ENCODE data around the gene TERB2.
"Not testable (repeated sequence)": the region's sequence is repeated elsewhere in the genome, so short reads cannot be mapped to it uniquely, and the experiment has no call there.

Gene TERB2, protein sequence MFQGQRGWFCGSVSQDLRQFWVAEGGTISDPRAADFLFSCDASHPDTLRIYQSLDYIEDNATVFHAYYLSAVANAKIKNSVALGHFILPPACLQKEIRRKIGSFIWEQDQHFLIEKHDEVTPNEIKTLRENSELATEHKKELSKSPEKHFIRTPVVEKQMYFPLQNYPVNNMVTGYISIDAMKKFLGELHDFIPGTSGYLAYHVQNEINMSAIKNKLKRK

DNA sequence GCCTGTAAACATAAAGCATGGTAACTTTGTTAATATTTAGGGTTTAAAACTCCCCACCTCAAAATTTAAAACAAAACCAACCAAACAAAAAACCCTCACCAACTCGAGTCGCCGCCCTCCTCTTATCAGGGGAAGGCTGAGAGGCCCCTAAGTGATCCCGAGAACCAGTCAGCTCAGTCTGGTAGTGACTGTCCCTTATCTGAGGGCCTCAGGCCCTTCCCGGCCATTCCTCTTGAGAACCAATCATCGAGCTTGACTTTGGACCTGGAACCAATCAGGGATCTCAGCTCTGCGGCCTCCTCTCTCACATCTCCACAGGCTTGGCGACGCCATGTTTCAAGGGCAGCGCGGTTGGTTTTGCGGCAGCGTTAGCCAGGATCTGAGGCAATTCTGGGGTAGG lies at the start of gene TERB2:
TERB2 (plus strand) TSS at position 300 of the 400 bp plus-strand sequence; CDS start at position 332, 32 bp downstream.
- DNase-seq = no peak

DNA sequence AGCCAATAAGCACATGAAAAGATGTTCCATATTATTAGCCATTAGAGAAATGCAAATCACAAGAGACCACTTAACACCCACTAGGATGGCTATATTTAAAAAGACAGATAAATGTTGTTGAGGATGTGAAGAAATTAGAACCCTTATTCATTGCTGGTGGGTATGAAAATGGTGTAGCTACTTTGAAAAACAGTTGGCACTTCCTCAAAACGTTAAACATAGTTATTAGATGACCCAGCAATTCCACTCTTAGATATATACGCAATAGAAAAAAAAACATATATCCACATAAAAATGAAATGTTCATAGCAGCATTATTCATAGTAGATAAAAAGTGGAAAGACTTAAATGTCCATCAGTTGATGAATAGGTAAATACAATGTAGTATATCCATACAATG lies 47.1 kb upstream of the TERB2 start:
- DNase-seq = no peak

DNA sequence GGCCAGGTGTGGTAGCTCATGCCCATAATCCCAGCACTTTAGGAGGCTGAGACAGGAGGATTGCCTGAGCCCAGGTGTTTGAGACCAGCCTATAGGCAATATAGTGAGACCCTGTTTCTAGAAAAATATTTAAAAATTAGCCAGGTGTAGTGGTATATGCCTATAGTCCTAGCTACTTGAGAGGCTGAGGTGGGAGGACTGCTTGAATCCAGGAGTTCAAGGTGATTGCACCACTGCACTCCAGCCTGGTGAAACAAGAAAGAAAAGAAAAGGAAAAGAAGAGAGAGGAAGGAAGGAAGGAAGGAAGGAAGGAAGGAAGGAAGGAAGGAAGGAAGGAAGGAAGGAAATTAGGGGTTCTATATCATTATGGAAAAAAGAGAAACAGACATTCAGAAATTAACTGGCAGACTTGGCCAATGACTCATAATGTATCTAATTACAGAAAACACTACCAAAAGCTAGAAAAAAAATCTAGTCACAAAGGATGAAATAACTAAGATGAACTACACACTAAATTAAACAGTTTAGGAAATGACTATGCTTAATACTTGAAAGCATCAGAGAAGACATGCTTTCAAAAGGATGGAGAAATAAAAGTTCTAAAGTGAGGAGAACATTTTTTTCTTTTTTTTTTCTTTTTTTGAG lies 45.4 kb upstream of the TERB2 start:
- no peak for DNase-seq

DNA sequence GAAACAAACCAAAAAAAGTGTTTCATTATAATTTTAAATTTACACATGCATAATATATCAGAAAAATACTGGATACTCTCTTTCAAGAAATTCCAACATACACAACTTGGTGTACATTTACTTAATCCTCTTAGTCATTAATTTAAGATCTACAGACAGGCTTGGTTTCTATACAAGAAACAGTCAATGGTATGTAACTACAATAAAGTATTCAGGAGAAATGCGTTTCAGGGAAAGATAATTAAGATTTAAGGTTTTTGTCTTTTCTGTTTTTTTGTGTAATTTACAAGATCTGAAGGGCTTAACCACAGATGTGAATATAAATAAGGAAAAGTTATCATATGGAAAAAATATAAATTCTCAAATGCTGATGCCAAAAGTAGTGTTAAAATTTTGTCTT lies 44.3 kb upstream of the TERB2 start:
- DNase-seq = not testable (repeated sequence)

DNA sequence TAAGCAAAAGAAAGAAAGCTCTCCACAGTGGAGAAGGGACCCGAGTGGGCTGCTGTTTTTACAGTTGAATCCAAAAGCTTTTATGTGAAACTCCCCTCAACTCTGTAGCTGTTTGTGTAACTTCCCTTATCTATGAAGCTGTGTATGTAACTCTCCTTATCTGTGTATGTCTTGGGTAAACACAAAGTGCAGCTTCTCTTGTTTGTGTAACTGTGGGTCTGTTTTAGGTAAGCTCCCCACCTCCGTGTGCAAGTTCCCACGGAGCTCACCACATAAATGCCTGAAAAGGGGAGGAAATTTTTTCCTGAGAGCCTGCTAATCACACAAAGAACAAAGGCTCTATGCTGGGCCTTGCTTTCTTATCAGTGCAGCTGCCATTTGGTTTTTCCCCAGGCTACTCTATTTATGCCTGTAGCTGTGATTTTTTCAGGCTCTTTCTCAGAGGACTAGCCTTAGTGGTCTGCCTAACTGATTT lies 43.5 kb upstream of the TERB2 start:
- DNase-seq = not testable (repeated sequence)

- no peak for DNase-seq
These were observed 38.4 kb upstream of the TERB2 start for GRCh38 chr15:44918136-44918535.

DNA sequence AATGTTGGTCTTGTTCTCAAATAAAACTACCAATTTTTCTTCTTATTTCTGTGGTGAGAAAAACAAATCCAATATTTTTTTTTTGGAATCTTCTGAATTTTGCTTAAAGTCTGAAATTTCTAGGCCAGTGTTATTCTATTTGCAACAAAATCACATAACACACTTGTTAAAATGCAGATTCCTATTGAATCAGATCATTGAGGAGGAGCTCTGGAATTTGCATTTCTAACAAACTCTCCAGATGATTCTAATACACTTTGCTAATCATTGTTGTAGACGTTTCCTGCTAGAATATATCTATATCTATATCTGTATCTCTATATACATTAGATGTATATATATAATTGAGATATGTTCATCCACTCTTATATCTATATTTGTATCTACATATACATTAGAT lies 27.8 kb upstream of the TERB2 start:
- DNase-seq = not testable (repeated sequence)

GRCh38 chr15:44930283-44930682 lies 26.2 kb upstream of the TERB2 start:
- DNase-seq = not testable (repeated sequence)

- DNase-seq = not testable (repeated sequence)
These were observed 1.8 kb downstream of the TERB2 start for GRCh38 chr15:44958302-44958701.

- DNase-seq = no peak
These were observed 12.0 kb downstream of the TERB2 start for GRCh38 chr15:44968475-44968874.

GRCh38 chr15:44971036-44971435 lies 14.5 kb downstream of the TERB2 start:
- DNase-seq = peak; percentile 41

DNA sequence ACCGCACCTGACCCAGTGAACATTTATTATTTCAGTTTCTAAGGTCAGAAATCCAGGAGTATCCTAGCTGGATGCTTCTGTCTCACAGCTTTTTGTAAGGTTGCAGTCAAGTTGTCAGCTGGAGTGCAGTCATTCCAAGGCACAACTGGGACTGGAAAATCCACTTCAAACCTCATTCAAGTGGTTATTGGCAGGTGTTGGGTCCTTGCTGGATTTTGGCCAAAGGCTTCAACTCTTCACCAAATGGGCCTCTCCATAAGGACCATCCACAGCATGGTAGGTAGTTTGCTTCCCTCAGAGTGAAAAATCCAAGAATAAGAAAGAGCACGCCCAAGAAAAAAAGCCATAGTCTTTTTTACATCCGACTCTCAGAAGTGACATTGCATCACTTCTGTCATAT lies 19.7 kb downstream of the TERB2 start:
- not testable (repeated sequence) for DNase-seq

GRCh38 chr15:44977781-44978180 lies 21.3 kb downstream of the TERB2 start:
- not testable (repeated sequence) for DNase-seq

- DNase-seq = not testable (repeated sequence)
These were observed 23.3 kb downstream of the TERB2 start for GRCh38 chr15:44979617-44980339.

GRCh38 chr15:44984144-44984543 lies 27.7 kb downstream of the TERB2 start:
- DNase-seq = not testable (repeated sequence)

DNA sequence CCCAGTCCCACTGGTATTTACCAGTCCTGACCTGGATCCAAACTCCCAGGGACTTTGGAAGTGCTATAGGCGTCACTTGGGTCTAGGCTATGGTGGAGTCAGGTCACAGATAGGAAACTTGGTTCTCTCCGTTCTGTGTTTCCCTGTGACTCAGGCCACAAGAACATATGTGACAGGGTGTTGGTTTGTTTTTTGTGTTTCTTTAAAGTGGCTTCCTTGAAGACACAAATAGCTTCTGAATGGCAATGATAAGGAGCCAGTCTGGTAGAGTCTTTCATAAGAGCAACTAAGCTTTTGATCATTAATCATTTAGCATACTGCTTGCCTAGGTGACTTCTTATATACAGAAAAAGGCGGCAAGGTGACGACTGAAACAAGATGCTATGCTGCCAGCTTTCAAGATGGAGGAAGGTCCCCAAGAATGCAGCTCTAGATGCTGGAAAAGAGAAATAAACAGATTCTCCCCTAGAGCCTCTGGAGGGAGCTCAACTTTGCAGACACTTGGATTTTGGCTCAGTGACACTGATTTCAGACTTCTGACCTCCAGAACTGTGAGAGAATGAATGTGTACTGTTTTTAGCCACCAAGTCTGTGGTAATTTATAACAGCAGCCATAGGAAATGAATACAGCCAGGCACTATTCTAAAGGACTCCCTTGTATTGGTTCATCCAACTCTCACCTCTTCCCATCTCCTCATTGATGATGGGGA lies 30.0 kb downstream of the TERB2 start:
- not testable (repeated sequence) for DNase-seq

DNA sequence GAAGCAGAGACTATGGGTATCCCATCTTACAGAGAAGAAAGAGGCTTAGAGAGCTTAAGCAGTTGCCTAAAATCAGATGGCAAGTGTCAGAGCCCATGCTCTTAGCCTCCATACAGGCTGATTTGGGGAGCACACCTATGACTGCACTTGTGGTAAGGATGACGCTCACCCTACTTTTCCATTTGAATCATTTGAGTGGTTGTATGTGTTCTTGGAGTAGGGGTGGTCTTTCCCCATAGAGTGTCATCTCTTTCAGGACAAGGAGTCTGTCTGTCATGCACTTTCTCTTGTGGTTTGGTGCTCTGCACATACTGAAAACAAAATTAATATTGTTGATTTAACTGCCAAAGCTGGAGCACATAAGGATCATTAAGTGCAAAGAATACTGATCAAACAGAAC lies 31.2 kb downstream of the TERB2 start:
- not testable (repeated sequence) for DNase-seq

DNA sequence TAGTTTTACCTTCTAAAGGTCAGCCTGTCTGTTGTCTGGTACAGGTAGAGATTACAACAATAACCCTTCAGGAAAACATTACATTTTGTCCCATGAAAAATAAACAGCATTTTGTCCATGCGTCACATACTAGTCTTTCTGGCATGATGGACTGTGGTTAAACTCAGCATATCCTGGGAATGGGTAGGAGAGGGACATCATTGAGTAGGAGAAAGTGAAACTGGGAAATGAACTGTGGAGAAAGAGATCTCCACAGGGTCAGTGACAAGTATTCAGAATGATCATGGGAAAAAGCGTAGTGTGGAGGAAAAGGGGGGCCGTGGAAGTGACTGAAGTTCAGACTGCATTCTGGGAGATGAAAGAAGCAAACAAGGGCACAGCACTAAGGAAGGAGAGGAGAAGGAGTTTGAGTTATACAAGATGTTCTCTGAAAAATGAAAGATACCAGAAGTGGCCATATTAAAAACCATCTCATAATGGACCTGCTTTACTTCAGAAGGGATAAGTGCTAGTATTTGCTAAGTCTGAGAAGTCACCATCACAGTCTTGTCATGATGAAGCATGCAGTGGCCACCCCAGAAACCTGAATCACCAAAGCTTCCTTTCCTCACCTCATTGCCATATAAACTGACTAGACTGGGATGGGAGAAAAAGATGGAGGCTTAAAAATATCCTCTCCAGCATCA lies 31.8 kb downstream of the TERB2 start:
- not testable (repeated sequence) for DNase-seq

- DNase-seq = not testable (repeated sequence)
These were observed 32.4 kb downstream of the TERB2 start for GRCh38 chr15:44988870-44989219.

GRCh38 chr15:44997632-44998031 lies 41.1 kb downstream of the TERB2 start:
- not testable (repeated sequence) for DNase-seq

- no peak for DNase-seq
These were observed 42.6 kb downstream of the TERB2 start for GRCh38 chr15:44999105-44999504.

DNA sequence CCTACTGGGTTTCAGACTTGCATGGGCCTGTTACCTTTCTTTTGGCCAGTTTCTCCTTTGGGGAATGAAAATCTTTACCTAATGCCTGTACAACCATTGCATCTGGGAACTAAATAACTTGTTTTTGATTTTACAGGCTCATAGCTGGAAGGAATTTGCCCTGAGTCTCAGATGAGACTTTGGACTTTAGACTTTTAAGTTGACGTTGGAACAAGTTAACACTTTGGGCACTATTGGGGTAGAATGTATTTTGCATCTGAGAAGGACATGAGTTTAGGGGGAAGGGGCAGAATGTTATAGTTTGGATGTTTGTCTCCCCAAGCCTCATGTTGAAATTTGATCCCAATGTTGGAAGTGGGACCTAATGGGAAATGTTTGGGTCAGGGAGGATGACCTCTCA lies 44.7 kb downstream of the TERB2 start:
- DNase-seq = not testable (repeated sequence)
